GM12878 (cell line): Measurements from ENCODE around the gene SLCO2A1. TPM values are rescaled to one million over a fixed set of nuclear protein-coding genes. Genes with fewer than 3 reads are reported as not detected.

Experiments used
- ATAC-seq: fragments of 200-7000 bp; cut with Tn5 transposase; 3 replicates; pipeline ENCODE4 v1.9.1; 2020; ENCODE audit warnings: mild to moderate bottlenecking, moderate library complexity
- BruUV-seq: library from RNA; stranded (reverse); fragments of 400-500 nt; replicated peaks from 2 replicates; lab custom pipeline; 2021; lab: Mats Ljungman, UMichigan
- CTCF ChIA-PET: fragments of 300-600 bp; sonication (Branson Sonifier 250); formaldehyde crosslinking; extraction: SDS; loops from one replicate; lab custom pipeline; 2021; ENCODE audit warnings: inconsistent platforms; lab: Yijun Ruan, JAX
- POLR2A ChIA-PET: fragments of 350-600 bp; formaldehyde crosslinking; extraction: SDS; loops from one replicate; lab custom pipeline; 2021; ENCODE audit warnings: inconsistent platforms; lab: Charles Lee
- RAD21 ChIA-PET: fragments of 300-600 bp; sonication (Branson Sonifier 250); formaldehyde crosslinking; loops from one replicate; lab custom pipeline; 2023; ENCODE audit warnings: antibody characterized with exemption; ENCODE audit not compliant: unreplicated experiment; lab: Charles Lee
- SMC1A ChIA-PET: fragments of 300-600 bp; sonication (Branson Sonifier 250); formaldehyde crosslinking; loops from one replicate; lab custom pipeline; 2023; ENCODE audit not compliant: unreplicated experiment, uncharacterized antibody; lab: Charles Lee
- DNase-seq: peaks from one replicate; pipeline ENCODE4 v3.0.0-alpha.2; 2011; ENCODE audit warnings: low read depth, low spot score
- FAIRE-seq: peaks from 3 replicates; lab custom pipeline; 2011; peaks lifted over from hg19 to GRCh38; lab: Jason Lieb, UNC
- H2AFZ ChIP-seq: 2 replicates; pipeline ENCODE4 v1.6.0; 2011; ENCODE audit warnings: low read depth, low read length, control low read depth; ENCODE audit not compliant: control insufficient read depth
- H3K27ac ChIP-seq: 2 replicates; pipeline ENCODE4 v1.5.1; 2011; ENCODE audit warnings: control low read depth; ENCODE audit not compliant: control insufficient read depth, insufficient read depth
- H3K27me3 ChIP-seq, 2 experiments: replicated peaks in 1 of 2; 2 replicates each; pipeline versions ENCODE4 v1.6.0 to v1.6.1; 2011; ENCODE audit warnings: low read length in 1 of 2; ENCODE audit not compliant: control insufficient read depth in 2 of 2, insufficient read depth in 2 of 2
- H3K36me3 ChIP-seq, 2 experiments: 2 replicates each; pipeline ENCODE4 v1.5.1; 2011; ENCODE audit warnings: low read length in 1 of 2; ENCODE audit not compliant: control insufficient read depth in 2 of 2, insufficient read depth in 2 of 2
- H3K4me1 ChIP-seq: 2 replicates; pipeline ENCODE4 v1.6.1; 2011; ENCODE audit warnings: mild to moderate bottlenecking, low read length, moderate library complexity, mixed read lengths; ENCODE audit not compliant: control insufficient read depth, insufficient read depth
- H3K4me2 ChIP-seq: 2 replicates; pipeline ENCODE4 v1.6.0; 2011; ENCODE audit warnings: control low read depth; ENCODE audit not compliant: control insufficient read depth, insufficient read depth
- H3K4me3 ChIP-seq: fragments of 200-600 bp; sonication (generic); 2 replicates; pipeline ENCODE4 v1.5.1; 2016
- H3K79me2 ChIP-seq: 2 replicates; pipeline ENCODE4 v1.6.0; 2011; ENCODE audit warnings: low read length; ENCODE audit not compliant: control insufficient read depth, insufficient read depth
- H3K9ac ChIP-seq: 2 replicates; pipeline ENCODE4 v1.8.0; 2011; ENCODE audit warnings: low read length, control low read depth, mixed read lengths; ENCODE audit not compliant: control insufficient read depth, insufficient read depth
- H3K9me3 ChIP-seq: replicated peaks from 3 replicates; pipeline ENCODE4 v1.5.1; 2011; ENCODE audit warnings: mild to moderate bottlenecking, low read length; ENCODE audit not compliant: control insufficient read depth, insufficient read depth
- H4K20me1 ChIP-seq: 2 replicates; pipeline ENCODE4 v1.6.0; 2011; ENCODE audit not compliant: control insufficient read depth, insufficient read depth
- ASH2L ChIP-seq: fragments of 300-600, 200-600 bp; sonication (generic); IDR thresholded peaks from 2 replicates; pipeline ENCODE4 v1.6.1; 2017; ENCODE audit warnings: low read depth, mild to moderate bottlenecking, borderline replicate concordance
- BCL11A ChIP-seq: IDR thresholded peaks from 2 replicates; pipeline ENCODE4 v1.6.1; 2011; ENCODE audit warnings: low read depth, low read length
- CBX3 ChIP-seq: fragments of 200-600 bp; sonication (generic); IDR thresholded peaks from 2 replicates; pipeline ENCODE4 v1.6.1; 2016; ENCODE audit warnings: low read depth, borderline replicate concordance
- CHD4 ChIP-seq: fragments of 200-600 bp; sonication (generic); IDR thresholded peaks from 2 replicates; pipeline ENCODE4 v1.6.1; 2016; ENCODE audit warnings: mild to moderate bottlenecking
- CREB1 ChIP-seq: IDR thresholded peaks from 2 replicates; pipeline ENCODE4 v1.6.1; 2012; ENCODE audit warnings: low read depth, mild to moderate bottlenecking, inconsistent platforms
- PAX8 ChIP-seq: fragments of 450-650 bp; IDR thresholded peaks from 2 replicates; pipeline ENCODE4 v1.6.1; 2017; ENCODE audit warnings: mild to moderate bottlenecking, moderate library complexity
- PML ChIP-seq: IDR thresholded peaks from 2 replicates; pipeline ENCODE4 v1.6.1; 2012; ENCODE audit warnings: low read length, inconsistent platforms
- RBBP5 ChIP-seq: fragments of 200-600 bp; sonication (generic); conservative IDR thresholded peaks from 2 replicates; pipeline ENCODE4 v1.6.1; 2016
- TARDBP ChIP-seq: IDR thresholded peaks from 2 replicates; pipeline ENCODE4 v1.6.1; 2016; ENCODE audit warnings: borderline replicate concordance
- YY1 ChIP-seq: IDR thresholded peaks from 2 replicates; pipeline ENCODE4 v1.6.1; 2011; ENCODE audit warnings: low read depth, mild to moderate bottlenecking, low read length
- WGBS: methylation state at CpG from one replicate; pipeline ENCODE4 v1.1.6; 2016; ENCODE audit warnings: low lambda C conversion rate; ENCODE audit not compliant: insufficient replicate concordance, insufficient coverage; ENCODE audit errors: missing lambda C conversion rate; 5-methylcytosine and 5-hydroxymethylcytosine counted together
- in situ Hi-C: fragments of 300-500 bp; cut with MboI; formaldehyde crosslinking; loops from 9 replicates; pipeline ENCODE4 v1.14.3; 2018; ENCODE audit warnings: mixed read lengths
- intact Hi-C: fragments of 100-400 bp; cut with micrococcal nuclease; formaldehyde crosslinking; loops from one replicate; pipeline ENCODE4 v1.14.2; 2022; ENCODE audit not compliant: unreplicated experiment
- polyA plus RNA-seq, 11 experiments: library from polyadenylated mRNA; depleted of rRNA in 4 of 11; unstranded in 6 of 11; stranded (reverse) in 5 of 11; fragments of >200 nt; fragmentation: Nextera tagmentation in 4 of 11; fragmentation: Illumina TruSeq in 1 of 11; extraction: Ambion mirVana in 4 of 11; extraction: Trizol in 1 of 11; gene quantifications; 1 replicate in 1 of 11; 2 replicates in 10 of 11; pipeline versions ENCODE4 v1.2.1 to v1.2.3, GENCODE V29; 2011 to 2016; ENCODE audit warnings: inconsistent platforms in 2 of 11, missing spikeins in 2 of 11, low read depth in 1 of 11
- total RNA-seq, 4 experiments: library from RNA; depleted of rRNA in 3 of 4; stranded (reverse); fragments of >200 nt in 3 of 4; fragmentation: Illumina TruSeq in 1 of 4; extraction: Trizol in 1 of 4; gene quantifications; 2 replicates each; pipeline versions ENCODE4 v1.2.1 to v1.2.3, GENCODE V29; 2013 to 2021
- TF ChIP-seq, protein P1 (sequence below): fragments of 150-350 bp; IDR thresholded peaks from 2 replicates; pipeline ENCODE4 v1.6.1; 2016; ENCODE audit warnings: low read depth, low read length

Gene SLCO2A1
- total and polyA plus RNA-seq, 10 of the 15 experiments (the other 5 are each of a cell fraction or from before 2014, with no cell fraction given) = 0.05 TPM; not detected in 9

DNA sequence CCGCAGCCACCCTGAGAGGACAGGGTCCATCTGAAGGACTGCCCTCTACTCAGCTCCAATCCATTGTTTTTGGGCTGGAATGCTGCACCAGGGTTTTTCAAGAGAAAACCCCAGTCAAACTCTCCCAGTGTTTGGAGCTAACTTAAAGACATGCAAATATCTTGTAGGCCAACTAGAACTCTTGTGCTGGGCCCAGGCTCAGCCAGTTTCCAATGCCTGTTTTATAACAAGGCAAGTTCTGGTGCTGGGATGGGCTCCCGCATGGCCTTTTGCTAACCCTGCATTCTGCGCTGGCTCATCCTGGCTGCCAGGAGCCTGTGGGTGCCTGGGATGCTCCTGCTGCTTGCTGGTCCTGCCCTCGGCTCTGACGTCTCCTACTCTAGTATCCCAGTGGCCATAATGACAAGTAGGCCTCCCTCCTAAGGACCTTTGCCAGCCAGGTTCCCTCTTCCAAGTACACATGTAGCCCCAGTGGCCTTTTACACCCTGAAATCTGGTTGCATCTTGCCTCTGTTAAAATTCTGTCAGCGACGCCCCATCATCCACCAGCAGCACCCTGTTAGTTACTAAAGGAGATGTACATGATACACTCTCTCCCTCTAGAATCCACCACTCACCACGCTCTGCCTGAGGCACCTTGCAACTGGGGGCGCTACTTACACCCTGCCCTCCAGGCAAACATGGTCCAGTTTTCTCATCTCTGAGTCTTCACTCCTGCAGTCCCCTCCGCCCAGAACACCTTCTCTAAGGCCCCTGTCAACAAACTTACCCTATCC lies 103.6 kb downstream of the SLCO2A1 start (continued):
- TF ChIP-seq PML = no peak

DNA sequence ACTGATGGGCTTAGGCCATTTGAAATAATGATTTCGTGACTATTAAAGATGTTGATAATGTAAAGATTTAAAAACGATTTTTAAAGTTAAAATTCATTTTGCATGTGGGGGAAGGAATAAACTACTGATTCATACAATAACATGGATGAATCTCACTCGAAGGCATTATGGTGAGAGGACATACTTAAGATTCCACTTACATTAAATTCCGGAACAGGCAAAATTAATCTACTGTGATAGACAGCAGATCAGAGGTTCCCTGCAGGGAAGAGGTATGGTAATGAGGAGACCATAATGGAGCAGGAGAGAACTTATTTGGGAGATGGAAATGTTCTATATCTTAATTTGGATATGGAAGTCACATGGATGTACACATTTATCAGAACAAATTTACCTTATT lies 105.7 kb downstream of the SLCO2A1 start:
- Histone ChIP-seq H3K79me2 (no peaks in the 10 kb centered on the region), H3K4me3 (no peak overlapping the region), H2AFZ (no peak overlapping the region), H3K27me3 (peaks cover 0 to 2% of the 10 kb centered on the region in 2 experiments; a peak in 2 of 4 replicates), H4K20me1 (no peaks in the 10 kb centered on the region; the same call in 1 of the 2 replicates), H3K4me2 (no peak overlapping the region), H3K4me1 (peaks cover 2% of the 10 kb centered on the region), H3K36me3 (no peaks in the 10 kb centered on the region), H3K9ac (no peak overlapping the region), H3K27ac (no peak overlapping the region), H3K9me3 (no peaks in the 10 kb centered on the region)
- SMC1A ChIA-PET = no interaction called here
- FAIRE-seq (no peak), ATAC-seq (no peak), DNase-seq (no peak)
- RAD21 ChIA-PET = no interaction called here
- TF ChIP-seq BCL11A (no peak), ASH2L (no peak), TARDBP (no peak), CBX3 (no peak), PAX8 (no peak), RBBP5 (no peak), CHD4 (no peak), CREB1 (no peak), YY1 (no peak)
- TF ChIP-seq, protein P1, sequence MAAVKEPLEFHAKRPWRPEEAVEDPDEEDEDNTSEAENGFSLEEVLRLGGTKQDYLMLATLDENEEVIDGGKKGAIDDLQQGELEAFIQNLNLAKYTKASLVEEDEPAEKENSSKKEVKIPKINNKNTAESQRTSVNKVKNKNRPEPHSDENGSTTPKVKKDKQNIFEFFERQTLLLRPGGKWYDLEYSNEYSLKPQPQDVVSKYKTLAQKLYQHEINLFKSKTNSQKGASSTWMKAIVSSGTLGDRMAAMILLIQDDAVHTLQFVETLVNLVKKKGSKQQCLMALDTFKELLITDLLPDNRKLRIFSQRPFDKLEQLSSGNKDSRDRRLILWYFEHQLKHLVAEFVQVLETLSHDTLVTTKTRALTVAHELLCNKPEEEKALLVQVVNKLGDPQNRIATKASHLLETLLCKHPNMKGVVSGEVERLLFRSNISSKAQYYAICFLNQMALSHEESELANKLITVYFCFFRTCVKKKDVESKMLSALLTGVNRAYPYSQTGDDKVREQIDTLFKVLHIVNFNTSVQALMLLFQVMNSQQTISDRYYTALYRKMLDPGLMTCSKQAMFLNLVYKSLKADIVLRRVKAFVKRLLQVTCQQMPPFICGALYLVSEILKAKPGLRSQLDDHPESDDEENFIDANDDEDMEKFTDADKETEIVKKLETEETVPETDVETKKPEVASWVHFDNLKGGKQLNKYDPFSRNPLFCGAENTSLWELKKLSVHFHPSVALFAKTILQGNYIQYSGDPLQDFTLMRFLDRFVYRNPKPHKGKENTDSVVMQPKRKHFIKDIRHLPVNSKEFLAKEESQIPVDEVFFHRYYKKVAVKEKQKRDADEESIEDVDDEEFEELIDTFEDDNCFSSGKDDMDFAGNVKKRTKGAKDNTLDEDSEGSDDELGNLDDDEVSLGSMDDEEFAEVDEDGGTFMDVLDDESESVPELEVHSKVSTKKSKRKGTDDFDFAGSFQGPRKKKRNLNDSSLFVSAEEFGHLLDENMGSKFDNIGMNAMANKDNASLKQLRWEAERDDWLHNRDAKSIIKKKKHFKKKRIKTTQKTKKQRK = no peak
- POLR2A ChIA-PET = no interaction called here
- 26% methylated on average over 4 of the region's 4 CpGs for WGBS
- in situ Hi-C loops = loop anchor here (5.0 kb wide), 1 partner anchor 102 kb away; no protein-coding TSS in a partner anchor
- intact Hi-C loops = loop anchor here (10.0 kb wide), 1 partner anchor 551 kb away; no protein-coding TSS in a partner anchor
- BruUV-seq = no TSS peak
- CTCF ChIA-PET = no interaction called here
